SK-N-MC (cell line): ENCODE data around the gene SYNPO2.

Source experiments
- EZH2 ChIP-seq: fragments of 200-600 bp; sonication (generic); IDR thresholded peaks from one replicate; pipeline ENCODE4 v1.6.1; 2017; ENCODE audit warnings: antibody characterized with exemption
- FOXP2 ChIP-seq: optimal IDR thresholded peaks from 2 replicates; pipeline ENCODE3; 2011; ENCODE audit warnings: mild to moderate bottlenecking, moderate library complexity; ENCODE audit not compliant: insufficient read depth; ENCODE audit errors: extremely low read length, control extremely low read depth
- POLR2AphosphoS5 ChIP-seq: IDR thresholded peaks from 2 replicates; pipeline ENCODE4 v1.6.1; 2012; ENCODE audit warnings: mild to moderate bottlenecking, low read depth, low read length, borderline replicate concordance

GRCh38 chr4:118968005-118968404, 79.4 kb downstream of the SYNPO2 start:
- TF ChIP-seq EZH2 (no peak), POLR2AphosphoS5 (no peak), FOXP2 (no peak)
